GM12872 (cell line): ENCODE data around the gene NID1.

Experiments
- TF ChIP-seq, protein P1 (sequence below): IDR thresholded peaks from 3 replicates; pipeline ENCODE4 v1.5.1; 2011; ENCODE audit warnings: low read depth, mild to moderate bottlenecking, low read length, moderate library complexity; ENCODE audit not compliant: insufficient read depth

NID1 gene

DNA sequence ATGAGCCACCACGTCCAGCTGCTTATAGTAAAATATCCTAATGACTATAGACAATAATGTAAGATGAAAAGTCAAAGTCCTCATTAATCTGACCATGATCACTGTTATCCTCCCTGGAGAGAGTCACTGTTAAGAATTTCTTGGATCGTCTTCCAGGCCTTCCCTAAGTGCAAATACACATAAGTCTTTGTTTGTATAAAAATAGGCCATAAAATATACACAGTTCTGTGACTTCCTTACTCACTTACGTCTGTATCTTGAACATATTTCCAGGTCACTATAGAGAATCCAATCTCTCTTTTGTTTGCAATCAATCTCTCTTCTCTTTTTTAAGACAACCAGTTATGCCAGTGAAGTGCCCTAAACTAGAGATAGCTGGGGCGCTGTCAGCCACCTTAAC, 109.1 kb downstream of the NID1 start:
- TF ChIP-seq, protein P1, sequence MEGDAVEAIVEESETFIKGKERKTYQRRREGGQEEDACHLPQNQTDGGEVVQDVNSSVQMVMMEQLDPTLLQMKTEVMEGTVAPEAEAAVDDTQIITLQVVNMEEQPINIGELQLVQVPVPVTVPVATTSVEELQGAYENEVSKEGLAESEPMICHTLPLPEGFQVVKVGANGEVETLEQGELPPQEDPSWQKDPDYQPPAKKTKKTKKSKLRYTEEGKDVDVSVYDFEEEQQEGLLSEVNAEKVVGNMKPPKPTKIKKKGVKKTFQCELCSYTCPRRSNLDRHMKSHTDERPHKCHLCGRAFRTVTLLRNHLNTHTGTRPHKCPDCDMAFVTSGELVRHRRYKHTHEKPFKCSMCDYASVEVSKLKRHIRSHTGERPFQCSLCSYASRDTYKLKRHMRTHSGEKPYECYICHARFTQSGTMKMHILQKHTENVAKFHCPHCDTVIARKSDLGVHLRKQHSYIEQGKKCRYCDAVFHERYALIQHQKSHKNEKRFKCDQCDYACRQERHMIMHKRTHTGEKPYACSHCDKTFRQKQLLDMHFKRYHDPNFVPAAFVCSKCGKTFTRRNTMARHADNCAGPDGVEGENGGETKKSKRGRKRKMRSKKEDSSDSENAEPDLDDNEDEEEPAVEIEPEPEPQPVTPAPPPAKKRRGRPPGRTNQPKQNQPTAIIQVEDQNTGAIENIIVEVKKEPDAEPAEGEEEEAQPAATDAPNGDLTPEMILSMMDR: no peak

DNA sequence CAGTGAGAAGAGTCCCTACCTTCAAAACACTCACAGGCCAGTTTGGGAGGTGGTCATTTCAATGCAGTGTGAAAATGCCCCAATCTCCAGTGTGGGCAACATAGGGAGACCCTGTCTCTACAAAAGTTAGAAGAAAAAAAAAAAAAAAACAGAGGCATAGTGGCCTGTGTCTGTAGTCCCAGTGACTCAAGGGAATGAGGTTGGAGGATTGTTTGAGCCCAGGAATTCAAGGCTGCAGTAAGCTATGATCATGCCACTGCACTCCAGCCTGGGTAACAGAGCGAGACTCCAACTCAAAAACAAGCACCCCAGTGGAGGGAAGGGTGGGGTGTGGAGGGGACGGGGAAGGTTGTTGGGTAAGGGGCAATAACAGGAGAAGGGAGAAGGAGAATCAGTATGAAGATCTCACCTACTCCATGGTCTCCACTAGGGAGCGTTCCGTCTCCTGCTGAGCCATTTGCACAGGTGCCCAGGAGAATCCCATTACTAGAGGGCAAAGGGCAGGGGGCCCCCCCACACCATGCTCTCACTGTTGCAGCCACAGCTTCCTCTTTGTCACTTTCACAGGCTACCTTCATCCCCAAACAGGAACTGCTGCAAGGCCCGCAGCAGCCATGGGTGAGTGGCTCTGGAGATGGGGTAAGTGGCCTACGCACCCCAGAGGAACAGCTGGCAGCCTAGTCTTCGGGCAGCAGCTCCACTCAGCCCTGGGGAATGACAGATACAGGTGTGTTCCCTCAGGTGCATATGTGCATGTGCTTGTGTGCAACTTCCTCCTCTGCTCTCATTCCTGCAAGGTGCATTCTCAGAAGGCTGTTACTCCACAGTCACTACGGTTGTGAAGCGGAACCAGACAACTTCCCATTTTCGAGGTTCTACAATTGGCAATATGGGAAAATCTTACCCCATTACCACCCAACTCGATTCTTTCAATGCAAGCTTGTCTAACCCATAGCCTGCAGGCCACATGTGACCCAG, 110.3 kb downstream of the NID1 start:
- TF ChIP-seq, protein P1: peak; percentile 55

DNA sequence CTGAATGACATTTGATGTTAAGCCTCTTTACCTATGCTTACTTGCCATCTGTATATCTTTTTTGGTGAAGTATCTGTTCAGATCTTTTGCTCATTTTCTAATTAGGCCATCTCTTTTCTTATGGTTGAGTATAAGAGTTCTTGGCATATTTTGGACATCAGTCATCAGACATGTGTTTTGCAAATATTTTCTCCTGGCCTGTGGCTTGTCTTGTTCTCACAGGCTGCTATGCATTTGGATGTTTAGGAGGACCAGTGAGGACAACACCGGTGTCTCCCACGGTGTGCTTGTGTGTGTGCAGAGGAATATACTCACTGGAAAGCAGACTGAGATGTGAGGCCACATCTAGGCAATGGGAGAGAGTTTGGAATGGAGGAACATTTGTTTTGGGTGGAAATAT, 111.1 kb downstream of the NID1 start:
- TF ChIP-seq, protein P1: no peak

DNA sequence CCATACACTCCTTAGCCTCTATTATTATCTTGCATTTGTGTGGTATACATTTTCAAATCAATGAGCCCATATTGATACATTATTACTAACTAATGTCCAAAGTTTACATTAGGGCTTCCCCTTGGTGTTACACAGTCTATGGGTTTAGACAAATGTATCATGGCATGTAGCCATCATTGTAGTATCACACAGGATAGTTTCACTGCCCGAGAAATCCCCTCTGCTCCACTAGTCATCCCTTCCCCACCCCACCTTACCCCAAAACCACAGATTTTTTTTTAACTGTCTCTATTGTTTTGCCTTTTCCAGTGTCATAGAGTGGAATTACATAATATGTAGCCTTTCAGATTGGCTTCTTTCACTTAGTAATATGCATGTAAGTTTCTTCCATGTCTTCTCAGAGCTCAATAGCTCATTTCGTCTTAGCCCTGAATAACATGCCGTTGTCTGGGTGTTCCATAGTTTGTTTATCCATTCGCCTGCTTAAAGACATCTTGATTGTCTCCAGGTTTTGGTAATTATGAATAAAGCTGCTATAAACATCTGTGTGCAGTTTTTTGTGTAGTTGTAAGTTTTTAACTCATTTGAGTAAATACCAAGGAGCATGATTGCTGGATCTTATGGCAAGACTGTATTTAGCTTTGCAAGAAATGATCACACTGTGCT, 111.8 kb downstream of the NID1 start:
- TF ChIP-seq, protein P1: no peak

DNA sequence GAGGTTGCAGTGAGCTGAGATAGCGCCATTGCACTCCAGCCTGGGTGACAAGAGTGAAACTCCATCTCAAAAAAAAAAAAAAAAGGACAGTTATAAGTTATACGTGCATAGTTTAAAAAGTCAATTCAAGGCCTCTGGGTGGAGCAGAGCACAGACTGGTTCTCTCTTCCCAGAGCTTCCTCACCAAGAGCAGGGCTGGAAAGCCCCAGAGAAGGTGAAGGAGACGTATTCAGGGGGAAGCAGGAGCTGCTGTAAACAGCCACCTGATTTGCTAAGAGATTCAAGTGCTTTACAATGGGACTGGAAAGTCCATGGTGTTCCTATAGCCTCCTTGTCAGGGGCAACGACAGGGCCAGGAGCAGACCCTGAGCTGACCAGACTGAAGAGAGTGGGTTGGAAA, 113.2 kb downstream of the NID1 start:
- TF ChIP-seq, protein P1: no peak

DNA sequence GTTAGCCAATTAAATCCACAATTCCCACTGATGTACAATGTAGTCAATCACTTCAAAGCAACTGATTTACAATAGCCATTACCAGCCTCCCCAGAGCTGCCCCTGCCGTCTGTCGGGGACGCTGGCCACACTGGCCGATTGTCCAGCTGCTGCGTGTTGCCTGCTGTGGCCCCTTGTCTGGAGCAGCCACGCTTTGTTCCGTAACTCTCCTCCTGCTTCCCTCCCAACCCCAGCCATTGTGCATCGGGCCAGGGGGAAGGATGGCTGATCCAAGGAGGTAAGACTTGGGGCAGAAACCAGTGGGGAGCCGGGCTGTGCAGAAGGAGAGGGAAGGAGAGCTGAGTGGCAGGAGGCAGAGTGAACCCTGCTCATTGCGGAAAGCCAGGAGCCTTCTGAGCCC, 114.6 kb downstream of the NID1 start:
- TF ChIP-seq, protein P1: no peak

DNA sequence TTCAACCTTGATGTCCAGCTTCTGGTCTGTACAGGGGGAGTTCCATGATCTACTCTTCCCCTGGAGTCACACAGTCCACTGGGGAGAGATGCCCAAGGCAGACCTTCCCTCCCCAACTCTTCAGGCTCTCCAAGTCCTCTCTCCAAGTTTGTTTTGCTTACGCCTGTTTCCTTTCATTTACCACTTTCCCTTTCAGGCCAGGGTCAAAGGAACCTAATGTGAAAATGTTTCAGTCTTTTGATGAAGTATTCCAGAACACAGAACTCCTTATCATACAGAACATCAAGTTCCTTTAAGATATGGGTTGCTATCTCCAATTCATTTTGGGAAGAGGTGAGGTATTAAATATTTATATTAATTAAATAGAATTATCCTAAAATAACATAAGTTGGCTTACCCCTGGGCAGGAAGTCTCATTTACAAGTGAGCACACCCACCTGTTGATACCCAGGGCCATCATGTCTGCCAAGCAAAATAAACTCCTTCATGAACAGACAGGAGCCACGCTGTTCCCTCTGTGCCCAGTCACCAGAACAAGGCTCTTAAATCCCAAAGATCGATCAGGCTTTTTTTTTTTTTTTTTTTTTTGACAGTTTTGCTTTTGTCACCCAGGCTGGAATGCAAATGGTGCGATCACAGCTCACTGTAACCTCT, 116.0 kb downstream of the NID1 start:
- TF ChIP-seq, protein P1: no peak
